Measurements from ENCODE around the gene MRPS18C.

Gene MRPS18C

GRCh38 chr4:83484500-83485461, 28.9 kb downstream of the MRPS18C start, which contains the start of gene ABRAXAS1:
Gene ABRAXAS1 (minus strand): TSS chr4:83485100. CDS start chr4:83485072, 28 bp downstream.
- TF ChIP-seq GATA2 (IDR thresholded peaks at IDR 0.05; ENCODE audit: low read depth, low read length) = no peak
- no peak for TF ChIP-seq GATA3 (IDR thresholded peaks at IDR 0.05; ENCODE audit: low read depth, low read length)

GRCh38 chr4:83486457-83487129, 30.7 kb downstream of the MRPS18C start:
- TF ChIP-seq GATA2 (IDR thresholded peaks at IDR 0.05; ENCODE audit: low read depth, low read length) (no peak), GATA3 (IDR thresholded peaks at IDR 0.05; ENCODE audit: low read depth, low read length) (no peak)

GRCh38 chr4:83489711-83490326, 34.0 kb downstream of the MRPS18C start:
- TF ChIP-seq GATA3 (IDR thresholded peaks at IDR 0.05; ENCODE audit: low read depth, low read length) (no peak), GATA2 (IDR thresholded peaks at IDR 0.05; ENCODE audit: low read depth, low read length) (no peak)

GRCh38 chr4:83490876-83491450, 35.1 kb downstream of the MRPS18C start:
- no peak for TF ChIP-seq GATA2 (IDR thresholded peaks at IDR 0.05; ENCODE audit: low read depth, low read length)
- TF ChIP-seq GATA3 (IDR thresholded peaks at IDR 0.05; ENCODE audit: low read depth, low read length) = no peak

GRCh38 chr4:83498187-83498586, 42.3 kb downstream of the MRPS18C start:
- TF ChIP-seq GATA3 (IDR thresholded peaks at IDR 0.05; ENCODE audit: low read depth, low read length) = no peak
- no peak for TF ChIP-seq GATA2 (IDR thresholded peaks at IDR 0.05; ENCODE audit: low read depth, low read length)

- TF ChIP-seq GATA3 (IDR thresholded peaks at IDR 0.05; ENCODE audit: low read depth, low read length) (no peak), GATA2 (IDR thresholded peaks at IDR 0.05; ENCODE audit: low read depth, low read length) (no peak)
Observed at GRCh38 chr4:83503974-83504373, 48.1 kb downstream of the MRPS18C start.

- TF ChIP-seq GATA3 (IDR thresholded peaks at IDR 0.05; ENCODE audit: low read depth, low read length) = no peak
- TF ChIP-seq GATA2 (IDR thresholded peaks at IDR 0.05; ENCODE audit: low read depth, low read length) = no peak
Observed at GRCh38 chr4:83504503-83504902, 48.6 kb downstream of the MRPS18C start.

- TF ChIP-seq GATA2 (IDR thresholded peaks at IDR 0.05; ENCODE audit: low read depth, low read length) (no peak), GATA3 (IDR thresholded peaks at IDR 0.05; ENCODE audit: low read depth, low read length) (no peak)
Observed at GRCh38 chr4:83504996-83505395, 49.1 kb downstream of the MRPS18C start.

- no peak for TF ChIP-seq GATA3 (IDR thresholded peaks at IDR 0.05; ENCODE audit: low read depth, low read length)
- no peak for TF ChIP-seq GATA2 (IDR thresholded peaks at IDR 0.05; ENCODE audit: low read depth, low read length)
Observed at GRCh38 chr4:83510442-83510841, 54.6 kb downstream of the MRPS18C start.
